Measurements from ENCODE around the gene UNC13A.
"Not testable (repeated sequence)": the region's sequence is repeated elsewhere in the genome, so short reads cannot be mapped to it uniquely, and the experiment has no call there.

The UNC13A gene

DNA sequence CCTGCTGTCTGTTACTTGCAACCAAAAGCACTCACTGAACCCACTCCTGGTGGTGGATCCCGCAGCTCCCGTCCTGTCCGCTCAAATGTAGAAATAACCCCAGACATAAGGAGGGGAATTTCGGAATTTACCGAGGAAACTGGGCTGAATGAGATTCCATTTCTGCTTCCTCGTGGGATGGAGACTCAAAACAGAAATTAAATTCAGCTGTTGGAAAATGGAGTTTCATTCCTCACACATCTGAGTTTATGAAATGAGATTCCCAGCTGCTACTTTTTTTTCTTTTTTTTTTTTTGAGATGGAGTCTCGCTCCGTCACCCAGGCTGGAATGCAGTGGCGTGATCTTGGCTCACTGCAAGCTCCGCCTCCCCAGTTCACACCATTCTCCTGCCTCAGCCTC is 88.4 kb downstream of the UNC13A start:
- DNase-seq: no peak

- DNase-seq: no peak
Observed at GRCh38 chr19:17598953-17599352, 89.2 kb downstream of the UNC13A start.

DNA sequence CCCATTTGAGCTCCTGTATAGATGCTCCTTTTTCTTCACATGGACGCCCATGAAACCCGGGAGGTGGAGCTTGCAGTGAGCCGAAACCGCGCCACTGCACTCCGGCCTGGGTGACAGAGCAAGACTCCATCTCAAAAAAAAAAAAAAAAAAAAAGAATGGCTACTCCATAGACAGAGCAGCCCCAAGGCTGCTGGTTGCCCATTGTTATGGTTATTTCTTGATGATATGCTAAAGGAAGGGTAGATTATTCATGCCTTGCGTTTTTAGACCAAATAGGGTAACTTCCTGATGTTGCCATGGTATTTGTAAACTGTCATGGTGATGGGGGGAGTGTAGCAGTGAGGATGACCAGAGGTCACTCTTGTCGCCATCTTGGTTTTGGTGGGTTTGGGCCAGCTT is 90.1 kb downstream of the UNC13A start:
- DNase-seq: not testable (repeated sequence)

DNA sequence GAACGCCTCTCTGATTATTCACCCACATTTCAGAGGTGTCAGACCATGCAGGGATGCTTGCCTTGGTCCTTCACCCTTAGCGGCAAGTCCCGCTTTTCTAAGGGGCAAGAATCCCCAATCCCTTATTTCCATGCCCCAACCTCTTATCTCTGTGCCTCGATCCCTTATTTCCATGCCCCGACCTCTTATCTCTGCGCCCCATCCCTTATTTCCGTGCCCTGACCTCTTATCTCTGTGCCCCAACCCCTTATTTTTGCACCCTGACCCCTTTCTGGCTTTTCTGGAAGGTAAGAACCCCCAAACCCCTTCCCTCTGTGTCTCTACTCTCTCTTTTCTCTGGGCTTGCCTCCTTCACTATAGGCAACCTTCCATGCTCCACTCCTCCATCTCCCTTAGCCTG is 93.9 kb downstream of the UNC13A start:
- DNase-seq: not testable (repeated sequence)

GRCh38 chr19:17590866-17591265 is 97.3 kb downstream of the UNC13A start:
- DNase-seq: peak in 1 of 5 donors; percentile 42

GRCh38 chr19:17585395-17585794 is 102.8 kb downstream of the UNC13A start:
- not testable (repeated sequence) for DNase-seq

GRCh38 chr19:17584132-17584531 is 104.0 kb downstream of the UNC13A start:
- no peak for DNase-seq

DNA sequence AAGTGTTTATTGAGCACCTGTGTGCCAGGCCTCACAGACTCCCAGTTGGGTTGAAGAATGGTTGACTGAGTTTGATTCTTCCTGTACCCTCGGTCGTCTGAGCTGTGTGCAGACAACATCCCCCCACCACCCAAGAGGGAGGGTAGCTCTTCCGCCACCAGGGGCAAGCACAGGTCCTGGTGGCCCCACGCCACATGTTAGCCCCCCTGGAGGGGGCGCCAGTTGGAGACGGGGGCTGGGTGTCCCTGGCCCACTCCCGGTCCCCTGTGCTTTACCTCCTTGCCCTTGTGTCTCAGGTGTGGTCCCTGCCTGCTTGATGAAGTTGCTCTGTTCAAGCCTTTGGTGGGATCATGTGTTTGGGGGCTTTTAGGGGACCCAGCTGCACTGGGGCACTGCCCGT is 105.5 kb downstream of the UNC13A start:
- no peak for DNase-seq

GRCh38 chr19:17581211-17581874 is 106.8 kb downstream of the UNC13A start:
- no peak for DNase-seq

- no peak for DNase-seq
Observed at GRCh38 chr19:17580470-17581144, 107.5 kb downstream of the UNC13A start.

DNA sequence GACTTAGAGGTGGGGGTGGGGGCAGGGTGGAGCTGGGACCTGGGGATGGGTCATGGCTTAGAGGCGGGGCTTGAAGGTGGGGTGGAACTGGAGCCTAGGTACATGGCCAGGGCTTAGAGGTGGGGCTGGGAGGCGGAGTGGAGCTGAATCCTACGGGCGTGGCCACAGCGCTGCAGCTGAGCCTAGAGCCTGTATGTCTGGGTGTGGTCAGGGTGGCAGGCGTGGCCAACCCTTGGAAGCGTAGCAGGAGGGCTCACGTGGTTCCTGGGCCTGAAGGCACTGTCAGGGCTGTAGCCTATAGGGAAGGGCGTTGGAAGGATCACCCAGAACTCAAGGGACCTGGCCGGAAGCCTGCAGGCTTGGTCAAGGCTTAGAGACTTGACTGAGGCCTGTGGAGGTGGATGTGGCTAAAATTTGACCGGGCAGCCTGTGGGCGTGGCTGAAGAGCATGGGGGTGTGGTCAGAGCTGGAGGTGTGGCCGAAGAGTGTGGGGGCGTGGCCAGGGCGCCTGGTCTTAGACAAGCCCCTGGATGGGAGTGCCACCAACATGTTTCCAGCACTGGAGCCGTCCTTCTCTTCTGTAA is 108.4 kb downstream of the UNC13A start:
- no peak for DNase-seq

DNA sequence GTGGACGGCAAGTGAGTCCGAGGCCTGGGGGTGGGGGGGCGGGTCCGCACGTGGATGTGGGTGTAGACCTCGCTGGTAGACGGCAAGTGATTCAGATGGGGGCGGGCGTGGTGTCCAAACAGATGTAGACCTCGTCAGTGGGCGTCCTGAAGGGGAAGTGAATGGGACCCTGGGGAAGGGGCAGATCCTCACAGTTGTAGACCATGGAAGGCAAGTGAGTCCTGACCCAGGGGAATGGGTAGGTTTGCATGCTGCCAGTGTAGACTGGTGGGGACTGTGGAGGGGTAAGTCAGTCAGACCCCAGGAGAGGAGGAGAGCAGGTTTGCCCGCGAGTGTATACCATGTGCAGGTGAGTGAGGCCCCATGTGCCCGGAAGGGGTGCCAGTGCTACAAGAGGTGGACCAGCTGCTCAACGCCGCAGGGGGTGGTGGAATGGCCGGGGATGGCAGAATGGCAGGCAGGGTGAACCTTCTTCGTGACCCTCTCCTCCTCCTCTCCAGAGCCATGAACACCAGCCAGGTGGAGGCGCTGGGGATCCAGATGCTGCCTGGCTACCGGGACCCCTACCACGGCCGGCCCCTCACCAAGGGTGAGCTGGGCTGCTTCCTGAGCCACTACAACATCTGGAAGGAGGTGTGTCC is 110.6 kb downstream of the UNC13A start:
- no peak for DNase-seq

GRCh38 chr19:17576758-17577456 is 111.2 kb downstream of the UNC13A start:
- DNase-seq: no peak

- no peak for DNase-seq
Observed at GRCh38 chr19:17575871-17576757, 112.0 kb downstream of the UNC13A start.

- DNase-seq: no peak
Observed at GRCh38 chr19:17572638-17573037, 115.5 kb downstream of the UNC13A start.

GRCh38 chr19:17570791-17571190 is 117.4 kb downstream of the UNC13A start:
- DNase-seq: no peak

DNA sequence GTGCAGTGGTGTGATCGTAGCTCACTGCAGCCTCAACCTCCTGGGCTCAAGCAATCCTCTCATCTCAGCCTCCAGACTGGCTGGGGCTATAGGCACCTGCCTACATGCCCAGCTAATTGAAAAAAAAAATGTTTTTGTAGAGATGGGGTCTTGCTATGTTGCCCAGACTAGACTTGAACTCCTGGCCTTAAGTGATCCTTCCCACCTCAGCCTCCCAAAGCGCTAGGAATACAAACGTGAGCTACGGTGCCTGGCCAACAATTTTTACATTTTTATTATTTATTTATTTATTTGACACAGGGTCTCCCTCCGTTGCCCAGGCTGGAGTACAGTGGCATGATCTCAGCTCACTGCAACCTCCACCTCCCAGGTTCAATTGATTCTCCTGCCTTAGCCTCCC is 117.9 kb downstream of the UNC13A start:
- DNase-seq: not testable (repeated sequence)

DNA sequence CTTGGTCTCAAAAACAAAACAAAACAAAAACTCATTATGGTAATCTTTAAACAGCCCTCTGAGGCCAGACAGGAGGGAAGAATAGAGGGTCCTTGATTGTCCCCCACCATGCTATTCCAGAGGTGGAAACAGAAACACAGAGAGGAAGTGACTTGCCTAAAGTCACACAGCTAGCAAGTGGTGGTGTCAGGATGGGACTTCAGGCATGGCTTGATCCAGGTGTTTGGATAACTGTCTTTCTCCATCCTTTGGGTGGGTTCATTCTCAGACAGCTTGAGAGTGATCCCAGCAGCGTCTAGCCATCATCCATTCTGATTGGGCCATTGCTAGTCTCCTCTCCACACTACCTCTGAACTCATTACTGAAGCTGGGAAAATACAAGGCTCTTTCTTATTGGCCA is 120.2 kb downstream of the UNC13A start:
- DNase-seq: no peak

- no peak for DNase-seq
Observed at GRCh38 chr19:17565611-17566010, 122.5 kb downstream of the UNC13A start.

- no peak for DNase-seq
Observed at GRCh38 chr19:17564781-17565180, 123.4 kb downstream of the UNC13A start.

GRCh38 chr19:17562561-17562960 is 125.6 kb downstream of the UNC13A start:
- DNase-seq: no peak

DNA sequence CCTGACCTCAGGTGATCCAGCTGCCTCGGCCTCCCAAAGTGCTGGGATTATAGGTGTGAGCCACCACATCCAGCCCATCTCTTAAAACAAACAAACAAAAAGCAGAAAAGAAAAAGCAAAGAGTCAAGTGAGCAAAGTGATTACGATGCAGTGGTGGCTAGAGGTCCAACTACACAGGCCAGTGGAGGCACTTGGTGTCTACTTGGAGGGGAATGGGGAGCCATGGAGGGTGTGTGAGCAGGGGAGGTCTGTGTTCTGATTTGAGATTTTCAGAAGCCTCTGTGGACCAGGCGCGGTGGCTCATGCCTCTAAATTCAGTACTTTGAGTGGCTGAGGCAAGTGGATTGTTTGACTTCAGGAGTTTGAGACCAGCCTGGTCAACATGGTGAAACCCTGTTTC is 126.1 kb downstream of the UNC13A start:
- DNase-seq: no peak

All from T-helper 1 cell (primary cell).